Subcutaneous adipose tissue (tissue), 4 donors: ENCODE data around the gene PDSS2. TPM values are rescaled to one million over a fixed set of nuclear protein-coding genes. Genes with fewer than 3 reads are reported as not detected.

ENCODE experiments used
- total RNA-seq, 4 donors: library from RNA; depleted of rRNA; stranded (reverse); fragments of >200 nt; gene quantifications; one replicate each; pipeline ENCODE4 v1.1.0, GENCODE V29; 2016
- TF ChIP-seq, protein P1 (sequence below): fragments of 450-650 bp; IDR thresholded peaks from one replicate; pipeline ENCODE4 v1.5.1; 2016; ENCODE audit warnings: low read depth, mild to moderate bottlenecking, control low read depth, antibody characterized with exemption, moderate library complexity

The PDSS2 gene
- total RNA-seq, 4 donors from 2014 or later, result 7.3 to 11.3 (median 8.9) TPM

DNA sequence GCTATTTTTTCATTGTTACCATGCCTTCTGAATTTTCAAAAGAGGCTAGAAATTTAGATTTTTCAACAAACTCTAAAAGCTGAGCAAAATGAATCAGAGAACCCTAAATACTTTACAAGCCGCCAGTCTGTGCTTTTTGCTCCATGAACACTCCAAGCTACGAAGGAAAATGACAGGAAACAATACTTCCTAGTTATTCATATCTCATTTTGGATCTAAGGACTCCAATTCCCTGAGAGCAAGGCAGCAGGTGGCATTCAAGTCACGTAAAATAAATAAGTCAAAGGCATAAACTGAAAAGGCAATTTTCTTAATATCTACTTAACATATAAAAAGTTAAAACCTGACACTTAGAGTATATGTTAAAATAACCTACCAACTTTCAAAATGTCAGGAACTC lies 50.6 kb downstream of the PDSS2 start:
- TF ChIP-seq, protein P1, sequence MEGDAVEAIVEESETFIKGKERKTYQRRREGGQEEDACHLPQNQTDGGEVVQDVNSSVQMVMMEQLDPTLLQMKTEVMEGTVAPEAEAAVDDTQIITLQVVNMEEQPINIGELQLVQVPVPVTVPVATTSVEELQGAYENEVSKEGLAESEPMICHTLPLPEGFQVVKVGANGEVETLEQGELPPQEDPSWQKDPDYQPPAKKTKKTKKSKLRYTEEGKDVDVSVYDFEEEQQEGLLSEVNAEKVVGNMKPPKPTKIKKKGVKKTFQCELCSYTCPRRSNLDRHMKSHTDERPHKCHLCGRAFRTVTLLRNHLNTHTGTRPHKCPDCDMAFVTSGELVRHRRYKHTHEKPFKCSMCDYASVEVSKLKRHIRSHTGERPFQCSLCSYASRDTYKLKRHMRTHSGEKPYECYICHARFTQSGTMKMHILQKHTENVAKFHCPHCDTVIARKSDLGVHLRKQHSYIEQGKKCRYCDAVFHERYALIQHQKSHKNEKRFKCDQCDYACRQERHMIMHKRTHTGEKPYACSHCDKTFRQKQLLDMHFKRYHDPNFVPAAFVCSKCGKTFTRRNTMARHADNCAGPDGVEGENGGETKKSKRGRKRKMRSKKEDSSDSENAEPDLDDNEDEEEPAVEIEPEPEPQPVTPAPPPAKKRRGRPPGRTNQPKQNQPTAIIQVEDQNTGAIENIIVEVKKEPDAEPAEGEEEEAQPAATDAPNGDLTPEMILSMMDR, result no peak

DNA sequence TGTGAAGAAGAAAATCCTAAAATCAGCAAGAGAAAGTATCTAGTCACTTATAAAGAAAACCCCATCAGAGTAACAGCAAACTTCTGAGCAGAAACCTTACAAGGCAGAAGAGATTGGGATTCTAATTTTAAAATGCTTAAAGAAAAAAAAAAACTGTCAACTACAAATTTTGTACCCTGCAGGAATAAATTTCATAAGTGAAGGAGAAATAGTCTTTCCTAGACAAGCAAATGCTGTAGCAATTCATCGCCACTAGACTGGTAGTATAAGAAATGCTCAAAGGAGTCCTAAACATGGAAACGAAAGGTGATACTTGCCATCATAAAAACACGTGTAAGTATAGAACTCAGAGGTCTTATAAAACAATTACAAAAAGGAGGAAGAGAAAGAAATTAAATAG lies 54.4 kb downstream of the PDSS2 start:
- TF ChIP-seq, protein P1, result no peak

DNA sequence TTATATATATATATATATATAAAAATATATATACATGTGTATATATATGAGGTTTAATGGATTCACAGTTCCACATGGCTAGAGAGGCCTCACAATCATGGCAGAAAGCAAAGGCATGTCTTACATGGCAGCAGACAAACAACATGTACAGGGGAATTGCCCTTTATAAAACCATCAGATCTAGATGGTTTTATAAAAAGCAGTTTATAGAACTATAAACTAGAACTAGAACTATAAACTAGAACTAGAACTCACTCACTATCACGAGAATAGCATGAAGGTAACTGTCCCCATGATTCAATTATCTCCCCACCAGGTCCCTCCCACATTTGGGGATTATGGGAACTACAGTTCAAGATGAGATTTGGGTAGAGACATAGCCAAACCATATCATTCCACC lies 56.8 kb downstream of the PDSS2 start:
- TF ChIP-seq, protein P1, result no peak

DNA sequence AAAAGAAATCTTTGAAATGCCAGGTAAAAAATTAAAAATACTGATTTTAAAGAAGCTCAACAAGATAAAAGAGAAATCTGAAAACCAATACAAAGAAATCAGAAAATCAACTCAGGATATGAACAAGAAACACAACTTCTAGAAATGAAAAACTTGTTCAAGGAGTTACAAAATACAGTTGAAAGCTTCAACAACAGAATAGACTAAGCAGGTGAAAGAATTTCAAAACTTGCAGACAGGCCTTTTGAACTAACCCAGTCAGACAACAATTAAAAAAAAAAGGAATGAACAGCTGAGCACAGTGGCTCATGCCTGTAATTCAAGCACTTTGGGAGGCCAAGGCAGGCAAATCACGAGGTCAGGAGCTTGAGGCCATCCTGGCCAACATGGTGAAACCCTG lies 57.8 kb downstream of the PDSS2 start:
- TF ChIP-seq, protein P1, result no peak

DNA sequence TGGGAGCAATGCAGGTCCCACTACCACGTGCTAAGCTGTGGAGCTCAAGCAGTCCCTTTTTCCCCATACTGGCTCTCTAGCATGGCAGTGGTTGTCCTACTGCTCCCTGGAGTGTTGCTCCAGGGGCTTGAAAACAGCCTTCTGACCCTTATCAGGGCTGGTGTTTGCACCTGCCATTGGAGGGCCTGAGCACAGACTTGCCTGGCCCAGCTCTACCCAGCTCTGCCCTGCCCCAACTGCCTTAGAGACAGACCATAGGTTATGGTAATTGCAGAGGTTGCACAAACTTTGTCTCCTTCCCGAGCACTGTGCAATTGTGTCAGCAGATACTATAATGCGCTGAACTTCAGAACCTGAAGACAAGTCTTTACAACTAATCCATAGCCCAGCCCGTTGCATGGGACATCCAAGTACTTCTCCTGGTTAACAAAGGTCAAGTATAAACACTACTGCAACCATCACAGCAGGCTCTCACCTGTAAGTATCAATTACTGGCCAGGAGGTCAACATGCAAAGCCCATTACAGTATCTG lies 58.7 kb downstream of the PDSS2 start:
- TF ChIP-seq, protein P1, result no peak

DNA sequence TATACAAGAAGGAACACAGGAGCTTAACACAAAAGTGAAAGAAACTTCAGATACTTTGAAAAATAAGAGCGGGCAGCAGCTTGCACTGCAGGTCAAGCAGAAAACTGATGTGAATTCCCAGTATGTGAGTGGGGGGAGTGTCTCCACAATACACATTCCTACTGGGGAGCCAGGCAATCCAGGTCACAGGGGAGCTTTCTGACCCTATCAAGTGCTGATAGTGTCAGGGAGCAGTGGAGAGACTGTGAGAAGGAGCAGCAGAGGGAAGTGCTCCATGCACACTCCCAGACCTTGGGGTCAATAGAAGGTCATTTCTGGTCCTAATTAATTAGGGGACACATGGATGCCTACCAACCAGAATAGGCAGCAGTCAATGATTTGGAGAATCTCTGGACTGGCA lies 59.4 kb downstream of the PDSS2 start:
- TF ChIP-seq, protein P1, result no peak

DNA sequence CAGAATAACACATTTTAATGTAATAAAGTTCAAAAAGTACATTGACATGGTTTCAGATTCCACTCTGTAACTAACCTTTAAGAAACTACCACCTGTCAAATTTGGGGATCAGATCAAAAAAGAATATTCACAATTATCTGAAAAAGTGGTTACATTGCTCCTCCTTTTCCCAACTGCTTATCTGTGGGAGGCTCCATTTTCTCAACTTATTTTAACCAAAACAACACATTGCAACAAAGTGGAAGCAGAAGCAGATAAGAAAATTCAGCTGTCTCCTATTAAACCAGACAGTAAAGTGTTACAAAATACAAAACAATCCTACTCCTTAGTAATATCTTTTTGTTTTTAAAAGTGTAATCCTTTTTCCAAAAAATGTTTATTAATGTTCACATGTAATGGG lies 61.4 kb downstream of the PDSS2 start:
- TF ChIP-seq, protein P1, result no peak

DNA sequence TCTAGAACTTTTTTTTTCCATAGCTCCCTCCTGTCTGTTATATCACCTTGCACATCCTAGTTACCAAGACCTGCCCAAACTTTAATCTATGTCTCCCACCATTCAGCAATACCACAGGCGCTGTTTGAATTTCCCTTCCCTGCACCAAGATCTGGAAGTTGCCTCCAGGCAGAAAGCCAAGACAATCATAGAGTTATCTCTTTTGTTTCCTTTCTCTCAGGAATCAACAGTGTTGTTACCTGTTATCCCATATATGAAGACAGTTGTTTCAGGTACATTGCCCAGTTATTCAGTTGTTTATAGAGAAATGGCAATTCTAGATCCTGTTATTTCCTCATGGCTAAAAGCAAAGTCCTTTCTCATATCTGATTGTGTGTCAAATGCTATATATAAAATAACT lies 63.2 kb downstream of the PDSS2 start:
- TF ChIP-seq, protein P1, result no peak
